ENCODE measurements around the gene DGKA.
A peak's percentile ranks its signal among the peaks of the same experiment; 100 is the strongest.

Gene DGKA

DNA sequence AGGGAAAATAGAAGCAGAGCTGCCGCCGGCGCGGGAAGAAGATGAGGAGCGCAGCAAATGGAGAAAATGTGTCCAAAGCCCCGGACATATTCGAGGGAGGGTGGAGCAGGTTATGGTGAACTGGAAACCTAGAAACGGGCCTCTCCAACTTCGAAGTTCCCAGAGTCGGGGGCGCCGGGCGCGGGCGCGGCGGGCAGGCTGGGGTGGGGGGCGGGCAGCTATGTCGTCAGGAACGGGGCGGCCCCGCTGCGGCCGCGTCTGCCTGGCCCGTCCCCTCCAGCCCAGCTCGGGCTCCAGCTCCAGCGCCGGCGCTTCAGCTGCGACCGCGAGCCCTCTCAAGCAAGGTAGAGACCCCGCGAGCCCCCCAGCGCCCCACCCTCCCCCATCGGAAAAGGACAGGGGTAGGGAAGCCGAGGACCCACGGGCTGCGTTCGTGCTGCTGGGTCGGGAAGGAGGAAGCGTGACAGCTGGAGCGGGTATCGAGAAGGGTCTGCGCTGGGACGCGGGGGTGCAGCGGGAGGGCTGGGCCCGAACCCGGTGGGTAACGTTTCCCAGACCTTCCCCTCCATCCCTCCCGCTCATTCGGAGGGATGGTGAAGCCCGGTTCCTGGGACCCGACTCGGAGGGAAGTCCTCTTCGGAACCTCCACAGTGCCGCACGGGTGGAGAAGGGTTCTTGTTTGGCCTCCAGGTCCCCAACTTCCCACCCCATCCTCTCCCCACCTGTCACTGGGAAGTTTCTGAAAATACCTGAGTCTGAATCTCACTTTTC lies 1.0 kb downstream of the DGKA start:
- peak; percentile 58 for DNase-seq

DNA sequence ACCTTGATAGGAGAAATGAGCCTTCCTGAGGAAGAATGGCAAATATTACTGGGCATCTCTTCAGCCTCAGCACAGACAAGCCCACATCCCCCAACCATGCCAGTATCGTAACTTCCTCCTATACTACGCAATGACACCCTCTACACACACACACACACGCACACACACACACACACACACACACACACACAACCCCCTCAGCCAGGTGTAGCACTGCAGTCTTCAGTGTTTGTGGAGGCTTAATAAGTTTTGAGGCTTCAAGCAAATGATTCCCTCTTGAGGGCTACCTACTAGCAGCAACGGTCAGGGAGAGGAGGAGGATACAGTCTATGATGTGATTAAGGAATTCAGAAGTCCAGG lies 1.6 kb downstream of the DGKA start:
- DNase-seq: no peak

DNA sequence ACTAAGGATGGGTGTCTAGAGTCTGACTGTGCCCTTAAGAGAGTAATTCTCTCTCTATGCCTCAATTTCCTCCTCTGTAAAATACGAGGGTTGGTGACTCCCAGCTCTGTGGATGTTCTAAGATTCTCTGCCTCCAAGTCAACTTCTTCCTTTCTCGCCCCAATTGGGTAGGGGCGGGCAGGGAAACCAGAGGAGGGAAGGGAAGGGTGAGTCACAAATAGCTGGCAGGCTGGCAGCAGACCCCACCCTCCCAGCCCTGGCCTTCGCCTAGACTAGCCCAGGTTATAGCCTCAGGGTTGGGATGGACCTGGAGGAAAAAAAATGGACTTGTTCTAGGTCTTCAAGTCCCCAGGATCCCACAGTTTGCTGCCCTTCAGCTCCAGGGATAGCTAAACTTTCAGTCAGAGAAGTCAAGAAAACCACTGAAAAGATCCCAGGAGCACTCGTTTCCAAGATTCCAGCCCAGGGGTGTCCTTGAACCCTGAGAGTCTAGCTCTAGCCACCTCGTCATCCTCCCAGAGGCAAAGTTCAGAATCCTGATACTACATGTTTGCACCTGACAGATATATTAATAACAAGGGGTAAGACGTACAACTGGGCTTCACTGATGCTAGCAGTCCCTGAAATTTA lies 2.3 kb downstream of the DGKA start:
- no peak for DNase-seq

DNA sequence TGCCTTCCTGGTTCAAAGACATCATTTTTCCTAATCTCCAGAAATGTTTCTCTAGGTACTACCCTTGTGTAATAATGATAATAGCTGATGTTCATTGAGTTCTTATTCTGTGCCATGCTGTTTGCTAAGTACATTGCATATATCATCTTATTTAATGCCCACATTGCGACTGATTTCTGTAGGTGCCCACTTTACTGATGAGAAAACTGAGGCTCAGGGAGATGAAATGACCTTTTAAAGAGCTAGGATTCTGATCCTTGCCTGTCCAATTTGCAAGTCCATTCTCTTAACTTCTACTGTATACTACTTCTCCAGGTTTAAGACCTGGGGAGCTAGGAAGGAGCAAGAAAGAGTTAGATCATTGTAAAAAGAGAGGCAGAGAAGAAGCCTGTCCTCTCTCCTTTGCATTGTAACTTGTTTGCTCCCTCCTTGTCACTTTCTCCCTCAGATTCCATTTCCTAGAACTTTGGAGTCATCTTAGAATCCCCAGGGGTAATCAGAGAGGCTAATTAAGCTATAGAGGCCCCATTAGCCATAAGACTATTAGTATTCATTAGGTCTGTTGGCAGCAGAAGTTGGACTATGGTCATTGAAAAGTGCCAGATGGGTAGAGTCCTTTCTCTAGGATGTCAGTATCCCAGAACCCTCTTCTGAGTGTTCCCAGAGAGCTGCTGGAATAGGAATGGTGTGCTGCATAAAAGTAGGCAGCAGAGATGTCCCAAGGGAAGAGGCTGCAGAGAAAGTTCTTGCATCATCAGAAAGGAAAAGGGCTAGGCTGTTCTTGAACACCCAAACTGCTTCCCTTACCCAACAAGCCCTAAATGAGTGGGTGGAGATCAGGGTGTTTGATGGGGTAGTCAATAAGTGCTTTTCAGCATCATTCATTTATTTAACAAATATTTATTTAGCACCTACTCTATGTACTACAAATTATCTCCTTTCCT lies 3.1 kb downstream of the DGKA start:
- DNase-seq: no peak

DNA sequence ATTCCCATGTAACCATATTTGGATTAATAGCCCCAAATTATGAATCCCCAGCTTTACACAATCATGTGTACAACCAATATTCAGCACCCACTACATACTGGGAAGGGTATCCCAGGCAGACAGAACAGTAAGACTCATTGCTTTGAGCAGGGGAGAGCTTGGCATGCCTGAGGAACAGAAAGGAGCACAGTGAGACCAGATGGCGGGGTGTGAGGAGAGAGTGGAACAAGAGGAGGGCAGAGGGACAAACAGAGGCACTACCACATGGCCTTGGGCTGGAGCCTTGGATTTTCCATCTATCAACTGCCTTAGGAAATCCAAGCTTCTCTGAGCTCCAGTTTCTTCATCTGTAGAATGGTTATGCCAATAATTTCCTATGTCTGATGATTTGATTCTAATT lies 3.8 kb downstream of the DGKA start:
- no peak for DNase-seq

DNA sequence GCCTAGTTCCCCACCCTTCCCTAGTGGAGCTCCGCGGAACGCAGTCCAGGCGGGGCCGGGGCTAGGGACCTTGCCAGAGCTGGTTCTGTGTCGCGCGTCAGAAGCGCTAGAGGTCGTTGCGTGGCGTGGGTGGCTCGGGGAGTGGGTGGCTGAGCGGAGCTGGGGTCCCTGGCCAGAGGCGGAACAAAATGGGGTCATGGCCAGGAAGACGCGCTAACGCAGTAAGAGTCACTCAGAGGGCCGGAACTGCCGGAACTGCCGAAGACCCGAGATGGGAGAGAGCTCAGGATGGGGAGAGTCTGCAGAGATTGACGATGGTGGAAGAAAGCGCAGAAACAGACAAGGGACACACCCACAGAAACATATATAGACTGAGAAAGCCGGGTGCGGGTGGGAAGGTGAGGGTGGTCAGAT lies 4.8 kb downstream of the DGKA start:
- no peak for DNase-seq

DNA sequence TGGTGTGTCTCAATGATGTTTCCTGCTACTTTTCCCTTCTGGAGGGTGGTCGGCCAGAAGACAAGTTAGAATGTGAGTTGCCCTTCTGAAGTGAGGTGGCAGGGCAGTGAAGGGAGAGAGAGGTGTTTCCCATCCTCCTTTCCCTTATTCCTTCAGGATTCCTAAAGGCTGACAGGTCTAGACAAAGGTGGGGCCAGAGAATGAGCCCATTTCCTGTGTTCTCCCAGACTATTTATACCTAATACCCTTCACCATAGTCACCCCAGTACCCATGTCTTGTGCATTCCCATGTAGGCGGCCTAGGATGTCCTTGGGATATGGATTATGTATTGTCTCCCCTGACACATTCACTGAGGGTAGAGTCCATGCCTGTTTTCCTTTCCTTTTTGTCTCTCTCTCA lies 7.0 kb downstream of the DGKA start:
- no peak for DNase-seq

DNA sequence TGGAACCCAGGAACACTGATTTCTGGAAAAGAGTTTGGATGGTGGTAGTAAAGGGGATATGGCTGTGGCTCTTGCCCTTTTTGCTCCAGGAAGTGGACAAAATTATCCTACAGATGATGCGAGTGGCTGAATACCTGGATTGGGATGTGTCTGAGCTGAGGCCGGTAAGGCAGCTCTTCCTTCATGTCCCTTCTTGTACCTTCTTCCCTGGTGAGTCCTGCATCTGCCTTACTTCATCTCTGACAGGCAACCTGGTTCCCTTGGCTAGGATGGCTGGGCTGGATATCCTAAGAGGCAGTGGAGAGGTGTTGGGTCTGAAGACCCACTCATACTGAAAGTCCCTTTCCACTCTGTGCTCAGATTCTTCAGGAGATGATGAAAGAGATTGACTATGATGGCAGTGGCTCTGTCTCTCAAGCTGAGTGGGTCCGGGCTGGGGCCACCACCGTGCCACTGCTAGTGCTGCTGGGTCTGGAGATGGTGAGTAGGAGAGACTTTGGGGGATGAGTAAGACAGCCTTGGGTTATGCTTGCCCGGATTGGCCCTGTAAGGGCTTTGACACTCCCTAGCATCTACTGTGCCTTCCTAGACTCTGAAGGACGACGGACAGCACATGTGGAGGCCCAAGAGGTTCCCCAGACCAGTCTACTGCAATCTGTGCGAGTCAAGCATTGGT lies 8.0 kb downstream of the DGKA start:
- DNase-seq: no peak

DNA sequence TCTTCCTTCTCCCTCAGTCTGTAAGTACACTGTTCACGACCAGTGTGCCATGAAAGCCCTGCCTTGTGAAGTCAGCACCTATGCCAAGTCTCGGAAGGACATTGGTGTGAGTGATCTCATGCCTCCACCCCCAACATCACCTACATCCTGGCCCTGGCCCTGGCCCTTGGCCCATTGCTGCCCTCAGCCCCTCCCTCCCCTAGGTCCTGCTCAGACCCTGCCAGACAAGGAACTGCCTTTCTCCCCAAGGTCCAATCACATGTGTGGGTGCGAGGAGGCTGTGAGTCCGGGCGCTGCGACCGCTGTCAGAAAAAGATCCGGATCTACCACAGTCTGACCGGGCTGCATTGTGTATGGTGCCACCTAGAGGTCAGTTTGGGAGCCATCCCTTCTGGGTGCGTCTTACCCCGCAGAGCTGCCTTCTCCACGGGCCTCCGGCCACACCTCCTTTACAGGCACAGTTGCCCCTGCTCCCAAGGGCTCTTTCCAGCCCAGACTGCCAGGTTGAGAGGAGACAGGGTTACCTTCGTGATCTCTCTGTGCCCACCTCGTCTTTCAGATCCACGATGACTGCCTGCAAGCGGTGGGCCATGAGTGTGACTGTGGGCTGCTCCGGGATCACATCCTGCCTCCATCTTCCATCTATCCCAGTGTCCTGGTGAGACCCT lies 9.2 kb downstream of the DGKA start:
- DNase-seq: peak; percentile 90

DNA sequence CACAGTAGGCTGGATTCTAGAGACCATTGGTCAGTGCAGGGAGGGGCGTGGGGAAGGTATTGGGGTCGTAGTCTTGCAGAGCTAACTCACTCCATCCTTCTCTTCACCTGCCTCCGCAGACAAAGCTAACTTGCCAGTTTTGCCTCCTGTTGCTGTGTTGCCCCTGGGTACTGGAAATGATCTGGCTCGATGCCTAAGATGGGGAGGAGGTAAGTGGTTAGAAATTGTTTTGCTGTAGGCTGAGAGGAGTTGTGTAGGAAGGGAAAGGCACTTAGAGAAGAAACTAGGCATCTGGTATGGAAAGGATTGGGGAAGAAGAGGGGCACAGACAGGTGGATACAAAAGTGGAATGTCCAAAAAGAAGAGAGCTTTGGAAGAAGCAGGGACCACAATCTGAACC lies 11.1 kb downstream of the DGKA start:
- DNase-seq: no peak

DNA sequence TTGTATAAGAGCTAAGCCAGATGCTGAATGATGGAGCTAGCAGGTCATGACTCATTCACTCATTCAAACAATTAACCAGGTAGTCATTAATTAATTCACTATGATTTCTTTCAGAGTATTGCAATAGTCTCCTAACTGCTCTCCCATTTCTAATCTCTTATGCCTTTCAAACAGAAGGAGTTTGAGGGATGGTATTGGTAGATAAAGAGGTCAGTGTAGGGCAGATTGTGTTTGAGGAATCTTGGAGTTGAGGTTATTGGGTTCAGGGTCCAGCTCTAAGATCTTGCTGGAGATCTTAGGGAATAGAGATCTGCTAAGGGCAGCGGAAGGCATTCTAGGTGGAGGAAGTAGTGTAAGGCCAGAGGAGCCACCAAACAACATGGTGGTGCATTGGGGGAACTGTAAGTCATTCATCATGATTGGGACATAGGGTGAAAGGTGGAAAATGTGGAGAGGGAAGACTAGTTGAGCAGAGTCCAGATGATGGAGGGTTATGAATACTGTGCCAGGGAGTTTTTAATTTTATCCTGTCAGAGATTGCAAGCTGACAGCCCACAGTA lies 11.7 kb downstream of the DGKA start:
- DNase-seq: no peak

DNA sequence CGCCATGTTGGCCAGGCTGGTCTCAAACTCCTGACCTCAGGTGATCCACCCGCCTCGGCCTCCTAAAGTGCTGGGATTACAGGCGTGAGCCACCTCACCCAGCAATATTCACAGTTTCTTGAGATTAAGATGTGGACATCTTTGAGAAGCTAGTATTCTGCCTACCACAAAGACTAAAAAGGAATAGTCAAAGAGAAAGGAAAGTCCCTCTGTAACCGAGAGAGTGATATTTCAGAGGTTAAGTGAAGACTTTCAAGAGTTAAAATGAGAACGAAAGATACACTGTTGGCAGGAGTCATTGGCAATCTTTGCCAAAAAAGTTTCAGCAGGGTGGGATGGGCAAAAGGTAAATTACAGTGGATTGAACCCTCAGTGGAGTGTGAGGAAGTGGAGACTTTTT lies 15.6 kb downstream of the DGKA start:
- no peak for DNase-seq

DNA sequence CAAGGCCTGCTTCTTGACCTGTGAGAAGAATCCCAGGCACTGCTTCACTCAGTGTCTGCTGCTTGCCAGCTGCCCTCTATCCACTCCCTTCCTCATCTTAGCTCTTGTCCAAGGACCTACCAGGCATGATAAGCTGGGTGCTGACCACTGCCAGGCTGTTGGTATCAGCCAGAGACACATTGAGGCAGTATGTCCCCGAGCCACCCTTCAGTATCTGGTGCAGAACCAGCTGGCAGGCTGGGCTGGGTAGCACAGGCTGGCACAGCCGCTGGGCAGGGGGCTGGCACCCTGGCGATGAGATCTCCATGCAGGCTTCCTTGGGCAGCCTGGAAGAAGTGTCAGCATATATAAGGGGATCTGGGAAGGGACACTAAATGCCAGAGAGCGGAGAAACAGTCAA lies 24.4 kb downstream of the DGKA start:
- no peak for DNase-seq

DNA sequence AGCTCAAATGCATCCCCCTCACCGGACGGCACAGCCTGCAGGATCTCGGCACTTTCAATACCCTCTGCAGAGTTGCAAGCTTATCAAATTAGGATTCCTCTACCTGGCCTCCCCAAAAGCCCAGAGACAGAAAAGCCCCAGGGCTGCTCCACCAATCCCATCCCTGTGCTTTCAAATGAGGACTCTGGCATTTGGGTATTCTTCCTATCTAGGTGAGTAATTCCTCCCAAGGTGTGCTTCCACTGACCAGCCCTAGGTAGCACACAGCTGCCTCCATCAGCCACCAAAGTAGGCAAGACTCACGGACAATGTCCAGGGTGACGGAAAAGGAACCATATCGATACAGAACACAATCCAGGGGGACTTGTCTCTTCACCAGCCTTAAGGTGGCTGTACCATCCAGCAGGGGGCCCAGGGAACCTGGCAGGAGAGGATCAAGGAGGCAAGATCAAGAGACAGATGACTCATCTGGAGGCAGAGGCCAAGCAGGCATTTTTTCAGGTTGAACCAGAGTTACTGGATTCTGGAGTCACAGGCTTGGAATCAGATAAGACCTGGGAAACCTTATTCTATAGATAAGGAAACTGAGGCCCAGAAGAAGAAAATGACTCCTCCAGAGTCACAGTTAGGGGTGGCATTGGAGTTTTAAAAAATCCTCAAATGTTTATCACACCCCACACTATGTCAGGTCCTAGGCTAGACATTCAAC lies 25.0 kb downstream of the DGKA start:
- DNase-seq: no peak

DNA sequence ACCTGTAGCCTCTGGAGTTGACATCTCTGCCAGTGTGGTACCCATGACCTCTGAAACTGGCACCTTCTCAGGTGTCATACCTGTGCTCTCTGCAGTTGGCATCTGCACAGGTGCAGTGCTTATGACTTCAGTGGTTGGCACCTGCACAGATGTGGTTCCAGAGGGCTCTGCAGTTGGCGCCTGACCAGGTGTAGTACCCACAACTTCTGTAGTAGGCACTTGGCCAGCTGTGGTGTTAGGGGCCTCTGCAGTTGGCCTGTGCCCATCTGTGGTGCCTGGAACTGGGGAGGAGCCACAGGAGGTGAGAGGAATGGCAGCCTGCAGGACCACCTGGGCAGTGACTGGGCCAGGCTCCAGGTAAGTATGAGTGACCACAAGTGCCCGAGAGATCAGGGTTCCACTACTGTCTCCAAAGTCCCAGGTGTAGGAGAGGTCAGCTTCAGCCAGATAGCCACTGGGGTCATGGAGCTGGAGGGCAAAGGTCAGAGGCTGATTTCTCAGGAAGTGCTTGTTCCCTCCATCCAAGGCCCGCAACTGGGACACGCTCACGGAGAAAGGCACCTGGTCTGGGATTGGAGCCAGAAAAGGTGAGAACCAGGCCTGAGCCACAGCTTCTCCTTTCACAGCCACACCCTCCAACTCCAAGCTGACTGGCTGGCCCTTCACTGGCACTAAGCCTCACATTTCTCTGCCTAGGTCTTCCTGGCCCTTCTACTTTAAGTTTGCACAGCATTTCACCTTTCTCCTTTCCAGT lies 26.3 kb downstream of the DGKA start:
- no peak for DNase-seq

DNA sequence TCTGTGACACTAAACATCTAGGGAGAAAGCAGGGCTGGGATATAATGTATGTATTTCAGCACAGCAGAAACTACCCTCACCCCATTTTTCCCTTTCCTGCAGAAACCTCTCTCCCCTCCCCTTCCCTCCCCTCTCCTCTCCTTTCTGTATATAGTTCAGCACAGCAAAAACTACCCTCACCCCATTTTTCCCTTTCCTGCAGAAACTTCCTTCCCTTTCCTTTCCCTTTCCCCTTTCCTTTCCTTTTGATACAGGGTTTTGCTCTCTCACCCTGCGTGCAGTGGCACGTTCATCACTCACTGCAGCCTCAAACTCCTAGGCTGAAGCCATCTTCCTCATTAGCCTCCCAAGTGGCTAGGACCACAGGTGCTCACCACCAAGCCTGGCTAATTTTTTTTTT lies 32.8 kb downstream of the DGKA start:
- DNase-seq: no peak

DNA sequence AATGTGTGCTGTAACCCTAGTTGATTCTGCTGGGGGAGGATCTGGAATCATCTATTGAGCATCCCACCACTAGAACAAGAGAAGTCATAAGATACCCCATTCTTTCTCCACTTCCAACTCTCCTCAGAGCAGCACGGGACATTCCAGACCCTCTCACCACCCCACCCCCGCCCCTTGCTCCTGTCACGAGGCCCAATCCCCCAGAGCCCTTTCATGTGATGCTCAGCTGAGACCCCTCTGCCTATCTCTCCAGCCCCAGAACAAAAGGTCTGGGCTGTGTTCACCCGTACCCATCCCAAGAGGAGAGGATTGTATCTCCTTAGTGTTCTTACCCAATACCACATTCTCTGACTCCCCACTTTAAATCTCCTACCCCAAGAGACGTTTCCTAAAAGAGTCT lies 34.3 kb downstream of the DGKA start:
- no peak for DNase-seq

DNA sequence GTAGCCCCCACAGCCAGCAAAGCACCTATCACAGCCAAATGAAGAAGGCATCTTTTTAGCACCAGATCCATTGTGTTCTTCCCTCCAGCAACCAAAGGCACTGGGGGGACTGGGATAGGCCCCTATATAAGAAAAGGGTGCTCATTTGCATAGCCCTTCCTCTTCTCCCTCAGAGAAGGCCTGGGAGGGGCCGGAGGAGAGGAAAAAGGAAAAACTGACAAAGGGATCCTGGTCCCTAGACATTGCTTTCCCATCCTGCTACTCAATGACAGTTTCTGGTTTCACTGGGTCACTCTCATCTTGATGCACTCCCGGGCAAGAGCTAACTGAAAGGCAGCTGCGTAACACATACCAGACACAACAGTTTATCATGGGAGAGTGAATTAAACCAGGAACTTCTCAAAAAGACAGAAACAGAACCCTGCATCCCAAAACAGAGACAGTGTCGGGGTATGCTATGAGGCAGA lies 35.0 kb downstream of the DGKA start, which contains the start of gene PMEL:
Gene PMEL (minus strand): TSS at position 102 of the 467 bp plus-strand sequence. CDS start 31 bp downstream, at position 71.
- DNase-seq: peak; percentile 72

DNA sequence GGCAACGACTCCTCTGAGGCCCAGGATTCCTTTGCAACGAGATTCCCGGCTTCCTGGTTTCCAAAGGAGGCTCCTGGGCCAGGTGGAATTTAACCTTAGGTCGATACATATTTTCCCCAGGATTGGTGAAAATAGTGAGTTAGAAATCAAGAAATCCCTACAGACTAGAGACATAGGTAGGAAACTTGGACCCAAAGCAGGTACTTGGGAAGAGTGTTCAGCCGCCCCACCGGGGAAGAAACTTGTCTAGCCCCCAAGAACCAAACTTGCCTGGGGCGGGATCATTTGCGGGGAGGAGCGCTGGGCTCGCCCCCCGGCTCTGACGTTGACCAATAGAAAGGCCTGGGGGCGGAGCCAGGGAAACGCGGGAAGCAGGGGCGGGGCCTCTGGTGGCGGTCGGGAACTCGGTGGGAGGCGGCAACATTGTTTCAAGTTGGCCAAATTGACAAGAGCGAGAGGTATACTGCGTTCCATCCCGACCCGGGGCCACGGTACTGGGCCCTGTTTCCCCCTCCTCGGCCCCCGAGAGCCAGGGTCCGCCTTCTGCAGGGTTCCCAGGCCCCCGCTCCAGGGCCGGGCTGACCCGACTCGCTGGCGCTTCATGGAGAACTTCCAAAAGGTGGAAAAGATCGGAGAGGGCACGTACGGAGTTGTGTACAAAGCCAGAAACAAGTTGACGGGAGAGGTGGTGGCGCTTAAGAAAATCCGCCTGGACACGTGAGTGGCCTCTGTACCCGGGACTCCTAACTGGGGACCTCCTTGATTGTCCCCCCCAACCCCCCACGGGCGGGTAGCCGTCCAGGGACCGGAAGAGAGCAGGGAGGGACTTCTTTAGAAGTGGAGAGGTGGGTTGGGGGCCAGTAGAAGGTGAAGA lies 35.7 kb downstream of the DGKA start, which contains the start of gene CDK2:
Gene CDK2 (plus strand): TSS at position 423 of the 874 bp plus-strand sequence. CDS start 179 bp downstream, at position 602.
- peak; percentile 94 for DNase-seq

All from NCI-H510A treated with DMSO at 0.1 percent for 48 hours (cell line).